Stimulated activated CD4-positive, alpha-beta T cell treated with anti-CD3 and anti-CD28 coated beads, TNF-alpha, amount 100 ng/mL, for 24 hours (primary cell): Measurements from ENCODE around the gene GALNTL6.

Source experiments
- DNase-seq, 3 experiments: peaks; one replicate each; pipeline ENCODE4 v3.0.0-alpha.2; 2020; ENCODE audit warnings: low read depth in 3 of 3

Gene GALNTL6

DNA sequence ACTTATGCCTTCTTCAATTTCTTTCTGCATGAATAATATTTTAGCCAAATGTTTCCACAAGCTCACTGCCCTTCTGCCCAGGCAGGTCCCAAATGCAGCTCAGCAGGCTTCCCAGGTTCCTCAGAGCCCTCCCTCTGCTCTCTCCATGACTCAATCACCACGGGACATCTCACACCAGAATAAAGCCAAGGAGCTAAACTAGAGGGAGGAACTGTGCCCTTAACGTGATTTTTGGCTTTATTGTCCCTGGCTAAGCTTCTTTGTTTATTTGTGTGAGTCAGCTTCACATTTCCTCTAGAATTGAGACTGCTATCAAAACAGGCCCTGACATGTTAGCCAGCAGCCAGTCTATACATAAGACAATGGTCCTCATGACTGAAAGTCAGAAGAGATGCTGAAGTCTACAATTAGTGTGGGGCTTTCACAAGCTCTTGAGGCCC, 1169.0 kb downstream of the GALNTL6 start:
- DNase-seq: no peak

DNA sequence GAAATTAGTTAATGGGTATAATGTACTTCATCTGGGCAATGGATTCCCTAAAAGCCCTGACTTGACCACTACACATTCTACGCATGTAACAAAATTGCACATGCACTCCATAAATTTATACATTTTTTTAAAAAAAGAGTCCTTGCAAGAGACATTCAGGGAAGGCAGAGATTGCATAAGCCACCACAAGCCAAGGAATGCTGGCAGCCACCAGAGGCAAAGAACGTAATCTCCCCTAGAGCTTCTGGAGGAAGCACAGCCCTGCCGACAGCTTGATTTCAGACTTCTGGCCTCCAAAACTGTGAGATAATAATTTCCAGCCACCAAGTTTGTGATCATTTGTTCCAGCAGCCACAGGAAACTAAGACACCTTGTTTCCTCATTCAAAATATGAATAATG, 1169.8 kb downstream of the GALNTL6 start:
- no peak for DNase-seq

DNA sequence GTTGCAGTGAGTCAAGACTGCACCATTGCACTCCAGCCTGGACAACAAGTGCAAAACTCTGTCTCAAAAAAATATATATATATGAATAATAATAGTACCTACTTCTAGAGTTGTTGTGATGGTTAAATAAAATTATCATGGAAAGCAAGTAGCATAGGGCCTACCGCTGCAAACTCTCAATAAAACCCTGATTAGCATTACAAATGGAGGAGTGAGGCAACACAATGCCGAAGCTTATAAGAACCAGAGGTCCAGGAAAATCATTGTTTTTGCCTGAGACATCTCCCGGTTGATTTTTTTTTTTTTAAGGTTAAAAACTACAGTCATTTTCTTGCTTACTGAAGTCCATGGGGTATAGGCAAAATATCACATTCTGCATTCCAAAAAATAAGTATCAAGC, 1170.4 kb downstream of the GALNTL6 start:
- DNase-seq: no peak

DNA sequence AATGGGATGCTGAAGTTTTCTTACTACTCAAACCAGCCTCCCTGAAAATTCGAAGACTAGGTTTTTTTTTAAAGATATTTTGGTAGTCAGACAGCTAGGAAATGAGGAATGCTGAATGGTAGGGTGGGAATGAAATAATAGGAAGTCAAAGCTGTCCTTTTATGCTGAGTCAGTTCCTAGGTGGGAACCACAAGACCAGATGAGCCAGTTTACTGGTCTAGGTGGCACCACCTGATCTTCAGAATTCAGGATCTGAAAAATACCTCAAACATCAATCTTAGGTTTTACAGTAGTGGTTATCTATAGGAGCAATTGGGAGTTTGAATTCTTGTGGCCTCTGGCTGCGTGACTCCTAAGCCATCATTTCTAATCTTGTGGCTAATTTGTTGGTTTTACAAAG, 1172.3 kb downstream of the GALNTL6 start:
- DNase-seq: no peak

DNA sequence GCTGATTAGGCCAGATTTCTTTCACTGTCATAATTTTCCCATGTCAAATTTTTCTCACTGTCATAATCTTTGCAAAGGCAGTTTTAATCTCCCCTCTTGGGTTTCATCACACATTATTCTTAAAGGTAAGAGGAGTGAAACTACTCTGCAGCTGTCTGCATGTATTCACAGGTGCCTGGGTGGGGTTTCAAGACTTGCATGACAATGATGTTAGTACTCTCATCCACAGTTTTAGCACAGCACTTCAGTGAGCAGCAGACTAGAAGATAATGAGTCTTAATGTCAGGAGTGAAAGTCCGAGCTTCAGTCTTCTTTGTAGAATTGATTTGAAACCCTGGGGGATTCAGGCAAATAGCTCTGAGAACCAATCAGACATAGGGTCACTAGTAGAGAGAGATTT, 1172.9 kb downstream of the GALNTL6 start:
- no peak for DNase-seq

DNA sequence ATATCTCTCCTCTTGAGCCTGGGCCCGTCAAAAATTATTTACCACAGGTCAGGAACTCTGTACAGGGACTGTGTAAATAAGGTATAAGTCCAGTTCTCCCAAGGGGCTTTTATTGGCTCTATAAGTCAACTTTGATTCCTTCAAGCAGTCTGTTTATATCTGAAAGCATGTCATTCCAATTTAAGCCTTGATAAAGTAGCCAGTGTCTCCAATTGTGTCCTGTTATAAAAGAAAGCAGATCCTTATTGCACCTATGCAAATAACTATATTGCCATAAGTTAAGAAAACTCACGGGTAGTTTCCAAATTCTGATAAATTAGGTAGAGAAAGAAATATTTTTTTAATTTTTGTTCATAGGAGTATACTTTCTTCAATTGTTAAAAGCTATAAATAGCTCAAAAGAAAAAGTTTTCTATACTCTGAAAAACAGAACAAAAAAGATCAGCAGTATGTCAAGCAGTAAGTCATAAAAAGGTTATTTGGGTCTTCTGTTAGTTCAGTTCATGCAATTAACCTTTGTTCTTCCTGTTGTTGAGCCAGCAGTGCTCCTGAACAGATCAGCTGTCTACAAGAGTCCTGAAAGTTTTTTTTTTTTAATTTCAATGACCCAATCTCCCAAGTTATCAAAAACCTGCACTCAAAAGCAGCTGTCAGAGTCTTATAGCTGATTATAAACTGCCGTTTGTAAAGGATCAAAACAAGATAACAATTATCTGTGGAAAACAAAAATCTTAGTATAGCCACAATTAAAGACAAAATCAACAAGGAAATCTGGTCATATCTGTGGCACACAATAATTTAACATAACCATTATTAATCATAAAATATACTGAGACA, 1177.0 kb downstream of the GALNTL6 start:
- DNase-seq: no peak

DNA sequence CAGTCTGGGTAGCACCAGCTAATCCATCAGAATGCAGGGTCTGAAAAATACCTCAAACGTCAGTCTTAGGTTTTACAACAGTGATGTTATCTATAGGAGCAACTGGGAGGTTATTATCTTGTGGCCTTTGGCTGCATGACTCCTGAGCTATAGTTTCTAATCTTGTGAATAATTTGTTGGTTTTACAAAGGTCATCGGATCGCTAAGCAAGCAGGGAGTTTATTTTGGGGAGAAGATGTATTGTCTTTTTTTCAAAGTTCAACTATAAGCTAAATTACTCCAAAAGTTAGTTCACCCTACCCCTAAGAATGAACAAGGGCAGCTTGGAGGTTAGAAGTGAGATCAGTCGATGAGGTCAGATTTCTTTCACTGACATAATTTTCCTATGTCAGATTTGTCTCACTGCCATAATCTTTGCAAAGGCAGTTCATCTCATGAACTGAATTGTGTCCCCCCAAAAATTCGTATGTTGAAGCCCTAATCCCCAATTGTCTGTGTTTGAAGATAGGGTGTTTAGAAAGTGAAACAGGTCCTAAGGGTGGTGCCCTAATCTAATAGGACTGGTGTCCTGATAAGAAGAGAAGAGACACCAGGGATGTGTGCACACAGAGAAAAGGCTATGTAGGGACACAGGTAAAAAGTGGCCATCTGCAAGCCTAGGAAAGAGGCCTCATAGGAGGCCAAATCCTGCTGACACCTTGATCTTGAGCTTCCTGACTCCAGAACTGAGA, 1179.6 kb downstream of the GALNTL6 start:
- DNase-seq: no peak

DNA sequence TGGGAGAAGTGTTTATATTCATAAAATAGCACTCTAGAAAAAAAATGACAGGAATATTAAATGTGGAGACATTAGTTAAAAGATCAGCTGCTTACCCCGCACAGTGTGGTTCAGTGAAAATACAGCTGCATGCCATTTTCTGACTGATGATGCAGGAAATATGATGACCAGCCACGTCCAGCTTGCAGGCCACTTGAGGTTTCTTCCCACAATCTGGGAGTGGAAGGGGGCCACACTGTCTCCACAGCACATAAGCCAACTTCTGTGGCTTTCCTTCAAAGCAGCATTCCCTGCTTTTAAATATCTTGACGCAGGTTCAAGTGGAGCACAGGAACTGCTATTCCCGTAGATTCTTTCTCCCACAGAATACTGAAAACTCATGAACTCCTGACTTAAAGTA, 1182.0 kb downstream of the GALNTL6 start:
- no peak for DNase-seq

DNA sequence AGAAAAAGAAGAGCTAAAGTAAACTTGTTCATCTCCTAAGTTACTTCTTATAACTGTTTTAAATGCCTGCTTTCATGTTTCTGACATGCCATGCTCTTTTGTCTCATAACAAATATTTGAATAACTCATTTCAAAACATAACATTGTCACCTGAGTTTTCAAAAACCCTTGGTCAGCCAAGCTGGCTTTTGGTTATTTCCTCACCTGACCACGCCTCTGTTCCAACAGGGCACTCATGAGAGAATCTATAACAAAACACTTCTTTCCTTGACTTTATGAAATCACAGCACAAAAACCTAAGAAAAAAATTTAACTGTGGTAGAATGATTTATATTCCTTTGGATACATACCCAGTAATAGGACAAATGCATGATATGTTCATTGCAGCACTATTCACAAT, 1182.5 kb downstream of the GALNTL6 start:
- DNase-seq: no peak

DNA sequence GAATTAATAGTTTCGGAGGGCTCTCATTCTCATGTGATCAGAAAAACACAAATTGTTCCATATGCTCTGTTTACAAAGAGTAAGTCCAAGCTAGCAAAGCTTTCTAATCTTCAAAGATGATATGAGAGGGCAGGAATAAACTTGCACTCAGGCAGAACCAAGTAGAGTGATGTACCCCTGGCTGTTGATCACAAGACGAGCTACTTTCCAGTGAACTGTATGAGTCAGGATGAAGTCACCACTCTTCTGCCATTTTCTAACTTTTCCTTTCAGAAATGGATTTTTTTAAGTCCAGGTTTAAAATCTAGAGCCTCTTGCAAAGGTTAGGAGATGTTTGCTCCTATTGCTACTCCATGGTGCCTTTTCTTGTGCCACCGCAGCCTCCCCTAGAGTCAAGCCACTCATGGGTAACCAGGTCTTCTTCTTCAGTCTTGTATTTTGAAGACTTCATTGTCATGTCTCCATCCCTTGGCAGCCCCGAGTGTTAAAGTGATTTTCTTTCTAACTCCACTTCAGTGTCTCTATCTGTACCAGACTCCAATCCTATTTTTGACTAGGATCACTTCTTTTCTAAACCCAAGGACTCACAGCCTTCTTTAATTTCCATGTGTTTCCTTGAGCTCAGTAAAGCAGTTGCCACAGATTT, 1183.5 kb downstream of the GALNTL6 start:
- no peak for DNase-seq

DNA sequence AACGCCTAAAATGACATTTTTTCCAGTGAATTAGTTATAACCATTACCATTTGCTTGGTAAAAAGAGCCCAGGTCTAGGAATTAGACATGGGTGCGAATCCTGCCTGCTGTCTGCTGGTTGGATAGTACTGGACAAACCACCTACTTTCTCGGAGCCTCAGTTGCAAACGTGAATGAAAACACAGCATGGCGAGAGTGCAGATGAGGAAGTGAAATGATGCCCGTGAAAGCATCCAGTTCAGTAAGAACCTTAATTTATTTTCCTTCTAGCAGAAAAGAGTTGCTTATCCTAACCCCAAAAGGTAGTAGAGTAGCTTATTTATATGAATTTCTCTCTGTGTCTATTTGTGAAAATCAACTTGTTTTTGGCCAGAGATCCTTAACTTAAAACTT, 1184.0 kb downstream of the GALNTL6 start:
- DNase-seq: no peak

DNA sequence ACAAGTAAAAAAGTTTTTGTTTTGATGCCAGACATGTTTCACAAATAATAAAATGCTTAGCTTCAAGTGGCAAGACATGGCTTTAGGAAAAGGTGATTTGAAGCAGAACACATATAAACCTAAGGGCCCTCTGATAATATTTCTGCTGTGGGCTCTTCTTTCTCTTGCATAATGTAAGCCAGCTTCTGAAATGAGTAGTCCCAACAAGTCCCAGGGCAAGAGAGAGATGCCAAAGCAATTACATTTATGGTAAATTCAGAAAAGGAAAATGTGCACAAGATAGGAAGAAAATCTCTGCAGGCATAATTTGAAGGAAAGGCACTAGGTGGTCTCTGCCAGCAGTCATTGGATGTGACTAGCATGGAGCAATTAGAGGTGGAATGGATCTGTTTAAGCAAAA, 1184.7 kb downstream of the GALNTL6 start:
- DNase-seq: no peak

DNA sequence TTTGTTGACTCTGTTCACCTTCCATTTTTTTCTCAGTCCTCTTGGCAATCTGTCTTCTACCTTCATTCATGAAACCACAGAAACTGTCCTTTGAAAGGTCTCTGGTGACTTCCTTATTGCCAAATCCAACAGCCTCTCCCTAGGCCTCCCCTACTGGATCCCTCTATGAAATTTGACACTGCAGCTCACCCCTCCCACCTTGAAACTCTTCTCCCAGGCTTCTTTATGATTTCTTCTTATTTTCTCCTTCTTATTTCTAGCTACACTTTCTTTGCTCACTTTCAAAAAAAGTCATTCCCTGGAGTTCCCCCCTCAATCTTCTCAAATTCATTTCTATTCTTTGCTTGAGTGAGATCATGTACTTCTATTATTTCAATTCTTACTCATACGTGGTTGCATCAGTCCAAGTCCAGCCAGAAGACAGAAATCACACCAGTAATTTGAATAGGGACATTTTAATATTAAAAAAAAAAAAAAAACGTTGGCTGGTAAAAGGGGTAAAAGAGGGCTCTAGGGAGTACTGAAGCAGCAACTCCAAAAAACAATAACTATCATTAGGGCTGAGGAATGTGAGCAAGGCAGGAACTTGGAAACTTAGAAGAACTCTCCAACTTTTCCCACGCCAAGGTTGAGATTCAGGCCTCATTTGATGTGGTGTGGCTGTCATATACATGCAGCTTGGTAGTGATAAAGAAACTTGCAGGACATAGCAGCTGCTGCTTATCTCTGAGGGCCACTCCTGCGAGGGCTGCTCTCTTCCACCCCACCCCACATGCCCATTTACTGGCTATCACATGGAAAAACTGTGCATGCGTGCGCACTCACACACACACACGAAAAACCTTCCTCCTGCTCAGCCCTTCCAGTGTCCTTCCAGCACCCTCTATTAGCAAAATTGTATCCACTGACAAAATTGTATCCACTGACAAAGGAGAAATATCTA, 1185.6 kb downstream of the GALNTL6 start:
- DNase-seq: no peak

DNA sequence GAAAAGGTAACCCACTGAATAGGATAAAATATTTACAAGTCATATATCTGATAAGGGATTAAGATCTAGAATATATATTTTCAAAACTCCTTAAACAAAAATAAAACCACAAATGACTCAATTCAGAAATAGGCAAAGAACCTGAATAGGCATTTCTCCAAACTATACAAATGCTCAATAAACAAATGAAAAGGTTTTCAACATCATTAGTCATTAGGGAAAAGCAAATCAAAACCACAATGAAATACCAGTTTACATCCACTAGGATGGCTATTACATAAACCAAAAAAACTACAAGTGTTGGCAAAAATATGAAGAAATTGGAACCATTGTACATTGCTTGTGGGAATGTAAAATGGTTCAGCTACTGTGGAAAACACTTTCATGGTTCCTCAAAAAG, 1188.4 kb downstream of the GALNTL6 start:
- no peak for DNase-seq

DNA sequence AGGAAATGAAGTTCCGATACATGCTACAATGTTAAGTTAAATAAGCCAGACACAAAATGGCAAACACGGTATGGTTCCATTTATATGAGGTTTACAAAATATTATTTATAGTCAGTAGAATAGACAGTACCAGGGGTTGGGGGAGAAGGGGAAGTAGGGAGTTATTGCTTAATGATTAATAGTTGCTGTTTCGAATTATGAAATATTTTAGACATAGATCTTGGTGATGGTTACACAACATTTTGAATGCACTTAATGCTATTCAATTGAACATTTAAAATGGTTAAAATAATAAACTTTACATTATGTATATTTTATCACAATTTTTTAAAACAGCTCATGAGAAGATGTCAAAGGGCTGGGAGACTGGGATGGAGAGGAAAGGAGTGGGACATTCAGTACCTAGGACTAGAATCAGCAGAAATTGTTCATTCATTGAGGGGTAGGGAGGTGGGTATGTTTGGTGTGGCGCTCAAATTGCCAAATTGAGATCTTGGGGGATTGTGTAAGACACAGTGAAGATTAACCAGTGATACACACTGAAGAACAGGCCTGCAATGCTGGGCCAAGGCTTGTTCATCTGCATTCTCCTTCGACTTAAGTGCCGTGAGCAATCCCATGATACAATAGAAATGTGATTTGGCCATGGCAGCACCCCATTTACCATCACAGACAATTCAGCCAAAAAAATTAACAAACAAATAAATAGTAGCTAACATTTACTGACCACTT, 1189.8 kb downstream of the GALNTL6 start:
- DNase-seq: no peak

DNA sequence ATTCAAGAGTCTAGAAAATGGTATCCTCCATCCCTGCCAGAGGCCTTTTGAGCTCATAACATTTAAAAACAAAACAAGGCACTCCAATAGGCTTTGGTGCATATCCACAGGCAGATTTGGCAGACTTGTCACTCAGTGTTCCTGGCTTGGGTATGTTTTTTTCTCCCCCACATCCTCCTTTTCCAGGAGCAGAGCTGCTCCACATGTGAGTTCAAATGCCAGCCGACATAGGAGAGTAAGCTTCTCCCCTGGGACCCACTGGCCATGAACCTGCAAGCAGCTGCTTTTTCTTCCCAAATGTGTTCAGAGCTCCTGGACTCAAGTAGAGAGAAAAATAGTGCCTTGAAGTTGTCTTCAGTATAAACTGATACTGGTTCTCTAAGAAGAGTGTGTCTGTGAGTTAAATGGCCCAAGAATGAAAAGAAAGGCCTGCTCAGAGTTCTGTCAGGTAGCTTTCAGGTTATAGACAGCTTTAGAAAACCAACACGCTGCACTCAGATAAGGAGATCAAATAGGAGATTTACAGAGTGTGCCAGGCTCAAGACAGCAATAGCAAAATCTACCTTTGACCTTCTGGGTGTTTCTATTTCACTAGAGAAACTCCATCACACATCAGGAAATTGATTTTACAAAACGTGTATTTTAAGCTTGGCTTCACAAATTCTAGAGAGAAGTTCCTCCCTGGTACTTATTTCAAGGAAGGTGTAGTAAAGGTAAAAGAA, 1192.9 kb downstream of the GALNTL6 start:
- no peak for DNase-seq

DNA sequence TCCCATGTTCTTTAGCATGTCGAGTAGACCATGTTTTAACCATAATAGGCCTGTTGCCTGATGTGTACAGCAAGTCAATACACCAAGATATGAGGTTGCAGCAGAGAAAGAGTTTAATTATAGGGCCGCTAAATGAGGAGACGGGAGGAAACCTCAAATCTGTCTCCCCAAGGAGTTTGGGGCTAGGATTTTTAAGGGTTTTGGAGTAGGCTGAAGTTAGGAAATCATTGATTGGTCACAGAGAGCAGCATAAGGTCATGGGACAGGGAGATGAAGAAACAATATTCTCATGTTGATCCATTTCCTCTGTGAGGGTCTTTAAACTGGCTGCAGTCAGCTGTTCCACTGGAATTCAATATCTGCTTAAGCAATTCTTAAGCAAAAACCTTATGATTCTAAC, 1195.2 kb downstream of the GALNTL6 start:
- no peak for DNase-seq

DNA sequence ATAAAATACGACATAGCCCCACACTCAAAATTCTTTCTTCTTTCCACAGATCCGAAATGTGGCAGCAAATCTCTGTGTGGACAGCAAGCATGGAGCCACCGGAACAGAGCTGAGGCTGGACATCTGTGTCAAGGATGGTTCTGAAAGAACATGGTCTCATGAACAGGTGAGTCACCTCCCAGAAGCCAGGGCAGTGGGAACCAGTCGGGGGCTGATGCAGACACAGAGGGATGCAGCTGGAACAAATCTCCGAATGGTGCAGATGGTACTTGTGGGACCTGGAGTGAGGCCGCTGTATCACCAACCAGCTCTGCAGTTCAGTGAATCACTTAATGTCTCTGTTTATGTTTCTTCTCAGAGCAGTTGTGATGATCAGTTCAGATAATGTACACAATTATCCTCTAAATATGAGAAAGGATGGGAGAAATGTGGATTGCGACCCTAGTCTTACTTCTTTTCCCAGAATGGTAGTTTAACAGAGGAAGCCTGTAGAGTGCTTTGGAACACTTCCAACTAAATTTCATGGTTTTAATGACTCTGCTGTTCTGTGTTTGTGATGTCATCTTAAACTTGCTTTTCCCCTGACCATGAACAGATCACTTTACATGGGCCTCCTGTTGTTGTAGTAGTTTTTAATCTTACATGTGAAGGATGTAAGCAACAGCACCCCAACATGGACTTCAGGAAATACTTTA, 1196.1 kb downstream of the GALNTL6 start:
- no peak for DNase-seq

DNA sequence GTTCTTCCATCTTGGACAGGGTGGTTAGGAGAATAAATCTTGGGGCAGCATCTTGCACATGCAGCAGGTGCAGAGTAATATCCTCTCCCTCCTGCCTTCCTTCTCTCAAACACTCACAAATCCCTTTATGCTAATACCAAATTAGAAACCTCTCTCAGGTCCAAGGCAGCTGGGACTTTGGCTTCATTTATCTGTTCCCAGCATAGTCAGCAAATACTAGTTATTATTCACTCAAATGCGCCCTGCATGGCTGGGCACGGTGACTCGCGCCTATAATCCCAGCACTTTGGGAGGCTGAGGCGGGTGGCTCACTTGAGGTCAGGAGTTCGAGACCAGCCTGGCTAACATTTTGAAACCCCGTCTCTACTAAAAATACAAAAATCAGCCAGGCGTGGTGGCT, 1199.4 kb downstream of the GALNTL6 start:
- DNase-seq: no peak
